Measurements from ENCODE around the gene TRAPPC2L. TPM values are rescaled to one million over a fixed set of nuclear protein-coding genes. Genes with fewer than 3 reads are reported as not detected.

Gene TRAPPC2L
- total and polyA plus RNA-seq, 2 of the 13 experiments (the other 11 are each of a cell fraction or from before 2014, with no cell fraction given), result 96.3 to 107 TPM

DNA sequence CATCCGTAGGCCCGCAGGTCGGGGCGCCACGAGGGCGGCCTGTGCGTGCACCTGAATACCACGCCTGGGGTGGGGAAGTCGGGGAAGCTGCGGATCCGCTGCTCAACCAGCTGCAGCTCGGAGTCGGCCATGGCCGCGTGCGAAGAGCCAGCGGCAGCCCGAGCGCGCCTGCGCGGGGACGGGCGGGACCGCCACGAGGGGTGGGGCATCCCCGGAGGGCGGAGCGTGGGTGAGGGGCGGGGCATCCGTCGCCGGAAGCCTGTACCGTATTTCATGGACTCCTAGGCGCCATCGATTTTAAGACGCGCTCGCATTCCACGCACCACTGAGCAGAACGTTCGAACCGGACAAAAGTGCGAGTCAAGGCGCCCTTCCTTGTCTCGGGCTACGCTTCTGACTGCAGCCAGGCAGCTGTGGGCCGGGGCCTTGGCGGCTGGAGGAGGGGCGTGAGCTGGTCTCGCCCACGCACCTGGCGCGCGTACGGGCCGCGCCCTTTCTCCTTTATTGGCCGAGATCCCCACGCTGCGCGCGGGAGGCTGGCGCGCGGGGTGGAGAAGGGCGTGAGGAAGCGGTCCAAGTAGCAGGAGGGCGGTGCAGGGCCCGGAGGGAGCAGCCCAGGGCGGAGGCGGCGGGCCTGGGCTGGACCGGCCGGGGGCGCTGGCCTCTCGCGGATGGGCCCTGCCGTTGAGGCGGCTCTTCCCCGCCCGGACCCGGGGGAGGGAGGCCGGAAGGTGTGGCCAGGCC lies 45.0 kb upstream of the TRAPPC2L start, which contains the start of gene APRT (continued):
- TF ChIP-seq CTCF (CRISPR knock-in tag; IDR thresholded peaks at IDR 0.05) (peak; percentile 55), ZNF280B (CRISPR knock-in tag; IDR thresholded peaks at IDR 0.05; ENCODE audit: borderline replicate concordance) (no peak), CHD2 (IDR thresholded peaks at IDR 0.05; ENCODE audit: low read depth, low read length) (0 out of 2 replicates have a peak, but pooled peaks have one; percentile 2), CCAR2 (optimal IDR thresholded peaks at IDR 0.05; ENCODE audit: low read depth, low read length) (no peak), ZNF761 (CRISPR knock-in tag; conservative IDR thresholded peaks at IDR 0.05) (peak; percentile 98), MAF1 (CRISPR knock-in tag; IDR thresholded peaks at IDR 0.05; ENCODE audit: borderline replicate concordance) (no peak), ONECUT2 (CRISPR knock-in tag; IDR thresholded peaks at IDR 0.05) (peak; percentile 79), GTF3A (CRISPR knock-in tag; conservative IDR thresholded peaks at IDR 0.05) (peak; percentile 99), NR3C1 (CRISPR knock-in tag; IDR thresholded peaks at IDR 0.05) (peak; percentile 67; the same call in 1 of the 2 replicates), ZMYM2 (CRISPR knock-in tag; IDR thresholded peaks at IDR 0.05) (no peak), BCL6 (CRISPR knock-in tag; IDR thresholded peaks at IDR 0.05) (0 out of 2 replicates have a peak, but pooled peaks have one; percentile 3), ZFP1 (CRISPR knock-in tag; IDR thresholded peaks at IDR 0.05) (no peak), EEA1 (CRISPR knock-in tag; IDR thresholded peaks at IDR 0.05; ENCODE audit: borderline replicate concordance) (no peak; the same call in 1 of the 2 replicates), ZNF337 (CRISPR knock-in tag; IDR thresholded peaks at IDR 0.05; ENCODE audit: borderline replicate concordance, low read depth) (peak; percentile 96; the same call in 1 of the 2 replicates), ZNF788 (CRISPR knock-in tag; IDR thresholded peaks at IDR 0.05; ENCODE audit: borderline replicate concordance) (peak; percentile 72; the same call in 1 of the 2 replicates)
- TF ChIP-seq, protein P1, sequence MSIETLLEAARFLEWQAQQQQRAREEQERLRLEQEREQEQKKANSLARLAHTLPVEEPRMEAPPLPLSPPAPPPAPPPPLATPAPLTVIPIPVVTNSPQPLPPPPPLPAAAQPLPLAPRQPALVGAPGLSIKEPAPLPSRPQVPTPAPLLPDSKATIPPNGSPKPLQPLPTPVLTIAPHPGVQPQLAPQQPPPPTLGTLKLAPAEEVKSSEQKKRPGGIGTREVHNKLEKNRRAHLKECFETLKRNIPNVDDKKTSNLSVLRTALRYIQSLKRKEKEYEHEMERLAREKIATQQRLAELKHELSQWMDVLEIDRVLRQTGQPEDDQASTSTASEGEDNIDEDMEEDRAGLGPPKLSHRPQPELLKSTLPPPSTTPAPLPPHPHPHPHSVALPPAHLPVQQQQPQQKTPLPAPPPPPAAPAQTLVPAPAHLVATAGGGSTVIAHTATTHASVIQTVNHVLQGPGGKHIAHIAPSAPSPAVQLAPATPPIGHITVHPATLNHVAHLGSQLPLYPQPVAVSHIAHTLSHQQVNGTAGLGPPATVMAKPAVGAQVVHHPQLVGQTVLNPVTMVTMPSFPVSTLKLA (IDR thresholded peaks at IDR 0.05), result peak; percentile 55; the same call in 1 of the 2 replicates
- TF ChIP-seq, protein P2, sequence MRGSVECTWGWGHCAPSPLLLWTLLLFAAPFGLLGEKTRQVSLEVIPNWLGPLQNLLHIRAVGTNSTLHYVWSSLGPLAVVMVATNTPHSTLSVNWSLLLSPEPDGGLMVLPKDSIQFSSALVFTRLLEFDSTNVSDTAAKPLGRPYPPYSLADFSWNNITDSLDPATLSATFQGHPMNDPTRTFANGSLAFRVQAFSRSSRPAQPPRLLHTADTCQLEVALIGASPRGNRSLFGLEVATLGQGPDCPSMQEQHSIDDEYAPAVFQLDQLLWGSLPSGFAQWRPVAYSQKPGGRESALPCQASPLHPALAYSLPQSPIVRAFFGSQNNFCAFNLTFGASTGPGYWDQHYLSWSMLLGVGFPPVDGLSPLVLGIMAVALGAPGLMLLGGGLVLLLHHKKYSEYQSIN (CRISPR knock-in tag; IDR thresholded peaks at IDR 0.05; ENCODE audit: borderline replicate concordance), result no peak
- TF ChIP-seq, protein P3, sequence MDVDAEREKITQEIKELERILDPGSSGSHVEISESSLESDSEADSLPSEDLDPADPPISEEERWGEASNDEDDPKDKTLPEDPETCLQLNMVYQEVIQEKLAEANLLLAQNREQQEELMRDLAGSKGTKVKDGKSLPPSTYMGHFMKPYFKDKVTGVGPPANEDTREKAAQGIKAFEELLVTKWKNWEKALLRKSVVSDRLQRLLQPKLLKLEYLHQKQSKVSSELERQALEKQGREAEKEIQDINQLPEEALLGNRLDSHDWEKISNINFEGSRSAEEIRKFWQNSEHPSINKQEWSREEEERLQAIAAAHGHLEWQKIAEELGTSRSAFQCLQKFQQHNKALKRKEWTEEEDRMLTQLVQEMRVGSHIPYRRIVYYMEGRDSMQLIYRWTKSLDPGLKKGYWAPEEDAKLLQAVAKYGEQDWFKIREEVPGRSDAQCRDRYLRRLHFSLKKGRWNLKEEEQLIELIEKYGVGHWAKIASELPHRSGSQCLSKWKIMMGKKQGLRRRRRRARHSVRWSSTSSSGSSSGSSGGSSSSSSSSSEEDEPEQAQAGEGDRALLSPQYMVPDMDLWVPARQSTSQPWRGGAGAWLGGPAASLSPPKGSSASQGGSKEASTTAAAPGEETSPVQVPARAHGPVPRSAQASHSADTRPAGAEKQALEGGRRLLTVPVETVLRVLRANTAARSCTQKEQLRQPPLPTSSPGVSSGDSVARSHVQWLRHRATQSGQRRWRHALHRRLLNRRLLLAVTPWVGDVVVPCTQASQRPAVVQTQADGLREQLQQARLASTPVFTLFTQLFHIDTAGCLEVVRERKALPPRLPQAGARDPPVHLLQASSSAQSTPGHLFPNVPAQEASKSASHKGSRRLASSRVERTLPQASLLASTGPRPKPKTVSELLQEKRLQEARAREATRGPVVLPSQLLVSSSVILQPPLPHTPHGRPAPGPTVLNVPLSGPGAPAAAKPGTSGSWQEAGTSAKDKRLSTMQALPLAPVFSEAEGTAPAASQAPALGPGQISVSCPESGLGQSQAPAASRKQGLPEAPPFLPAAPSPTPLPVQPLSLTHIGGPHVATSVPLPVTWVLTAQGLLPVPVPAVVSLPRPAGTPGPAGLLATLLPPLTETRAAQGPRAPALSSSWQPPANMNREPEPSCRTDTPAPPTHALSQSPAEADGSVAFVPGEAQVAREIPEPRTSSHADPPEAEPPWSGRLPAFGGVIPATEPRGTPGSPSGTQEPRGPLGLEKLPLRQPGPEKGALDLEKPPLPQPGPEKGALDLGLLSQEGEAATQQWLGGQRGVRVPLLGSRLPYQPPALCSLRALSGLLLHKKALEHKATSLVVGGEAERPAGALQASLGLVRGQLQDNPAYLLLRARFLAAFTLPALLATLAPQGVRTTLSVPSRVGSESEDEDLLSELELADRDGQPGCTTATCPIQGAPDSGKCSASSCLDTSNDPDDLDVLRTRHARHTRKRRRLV (CRISPR knock-in tag; IDR thresholded peaks at IDR 0.05), result no peak

Measured in HepG2 (cell line).